Endothelial cell of umbilical vein (primary cell): Measurements from ENCODE around the gene CAND2. TPM values are rescaled to one million over a fixed set of nuclear protein-coding genes. Genes with fewer than 3 reads are reported as not detected.
"Not testable (repeated sequence)": the region's sequence is repeated elsewhere in the genome, so short reads cannot be mapped to it uniquely, and the experiment has no call there.

Experiments used
- BruUV-seq: library from RNA; stranded (reverse); fragments of 400-500 nt; replicated peaks from 2 replicates; lab custom pipeline; 2021; lab: Mats Ljungman, UMichigan
- CTCF ChIA-PET: fragments of 300-600, 350-600 bp; sonication (Branson Sonifier 250); formaldehyde crosslinking; loops from one replicate; lab custom pipeline; 2021; ENCODE audit warnings: antibody characterized with exemption, inconsistent platforms; lab: Charles Lee
- POLR2A ChIA-PET: fragments of 300-600, 350-600 bp; sonication (Branson Sonifier 250); formaldehyde crosslinking; loops from one replicate; lab custom pipeline; 2021; ENCODE audit warnings: antibody characterized with exemption, inconsistent platforms; lab: Charles Lee
- DNase-seq: peaks from one replicate; pipeline ENCODE4 v3.0.0-alpha.2; 2011; ENCODE audit warnings: low read depth, low spot score
- FAIRE-seq: peaks from 2 replicates; lab custom pipeline; 2011; peaks lifted over from hg19 to GRCh38; lab: Jason Lieb, UNC
- H2AFZ ChIP-seq: 2 replicates; pipeline ENCODE4 v1.6.0; 2012; ENCODE audit warnings: low read depth, low read length, control low read depth, inconsistent platforms
- H3K27ac ChIP-seq: 2 replicates; pipeline ENCODE4 v1.5.1; 2011; ENCODE audit warnings: low read depth, mild to moderate bottlenecking, control low read depth, low read length, moderate library complexity; ENCODE audit not compliant: insufficient read depth
- H3K27me3 ChIP-seq, 2 experiments: 2 replicates each; pipeline versions ENCODE4 v1.6.0 to v1.6.1; 2011; ENCODE audit warnings: low read length in 2 of 2, mixed read lengths in 1 of 2; ENCODE audit not compliant: control insufficient read depth in 2 of 2, insufficient read depth in 2 of 2
- H3K36me3 ChIP-seq, 2 experiments: 2 replicates in 1 of 2; 3 replicates in 1 of 2; pipeline ENCODE4 v1.5.1; 2011; ENCODE audit warnings: low read length in 2 of 2, mild to moderate bottlenecking in 1 of 2, moderate library complexity in 1 of 2; ENCODE audit not compliant: control insufficient read depth in 2 of 2, insufficient read depth in 2 of 2; ENCODE audit errors: extremely low read depth in 1 of 2
- H3K4me1 ChIP-seq: 3 replicates; pipeline ENCODE4 v1.5.1; 2011; ENCODE audit warnings: mild to moderate bottlenecking, low read length; ENCODE audit not compliant: control insufficient read depth, insufficient read depth; ENCODE audit errors: extremely low read depth
- H3K4me2 ChIP-seq: 2 replicates; pipeline ENCODE4 v1.6.1; 2011; ENCODE audit warnings: low read length, control low read depth, mixed read lengths; ENCODE audit not compliant: insufficient read depth
- H3K4me3 ChIP-seq, 3 experiments: fragments of 200-600 bp in 1 of 3; sonication (generic), shearing (Covaris generic) in 1 of 3; replicated peaks in 1 of 3; 2 replicates each; pipeline ENCODE4 v1.5.1; 2011 to 2016; ENCODE audit warnings: control low read depth in 3 of 3, low read length in 3 of 3, mild to moderate bottlenecking in 2 of 3, inconsistent platforms in 1 of 3, low read depth in 1 of 3, moderate library complexity in 1 of 3; ENCODE audit not compliant: insufficient read depth in 1 of 3
- H3K79me2 ChIP-seq: 2 replicates; pipeline ENCODE4 v1.6.0; 2012; ENCODE audit warnings: low read length, inconsistent platforms; ENCODE audit not compliant: control insufficient read depth, insufficient read depth
- H3K9ac ChIP-seq: replicated peaks from 2 replicates; pipeline ENCODE3; 2011; ENCODE audit warnings: low read length, control low read depth; ENCODE audit not compliant: insufficient read depth; ENCODE audit errors: extremely low read depth
- H3K9me1 ChIP-seq: replicated peaks from 3 replicates; pipeline ENCODE4 v1.6.0; 2011; ENCODE audit warnings: mild to moderate bottlenecking, low read length; ENCODE audit not compliant: control insufficient read depth, insufficient read depth; ENCODE audit errors: extremely low read depth
- H3K9me3 ChIP-seq: replicated peaks from 2 replicates; pipeline ENCODE4 v1.5.1; 2012; ENCODE audit warnings: low read length, inconsistent platforms; ENCODE audit not compliant: control insufficient read depth, insufficient read depth
- H4K20me1 ChIP-seq: replicated peaks from 2 replicates; pipeline ENCODE3; 2011; ENCODE audit warnings: mild to moderate bottlenecking, low read length; ENCODE audit not compliant: control insufficient read depth, insufficient read depth; ENCODE audit errors: extremely low read depth
- CTCF ChIP-seq, 2 donors: IDR thresholded peaks; 1 replicate in 1 of 2; 2 replicates in 1 of 2; pipeline ENCODE4 v1.5.1; 2011; ENCODE audit warnings: low read length in 2 of 2, mild to moderate bottlenecking in 2 of 2, moderate library complexity in 2 of 2, control low read depth in 1 of 2, inconsistent platforms in 1 of 2, low read depth in 1 of 2; ENCODE audit not compliant: insufficient read depth in 1 of 2; ENCODE audit errors: extremely low read depth in 1 of 2
- FOS ChIP-seq: IDR thresholded peaks from 2 replicates; pipeline ENCODE4 v1.6.1; 2011; ENCODE audit warnings: mild to moderate bottlenecking, low read length, moderate library complexity, borderline replicate concordance; ENCODE audit not compliant: insufficient read depth
- MAX ChIP-seq: IDR thresholded peaks from 2 replicates; pipeline ENCODE4 v1.6.1; 2011; ENCODE audit not compliant: insufficient read depth, insufficient read length
- dilution Hi-C: fragments of 300-500 bp; cut with MboI; formaldehyde crosslinking; loops from one replicate; pipeline ENCODE4 v1.15.0; 2019; ENCODE audit warnings: low sequenced_read_pairs; ENCODE audit not compliant: extremely low pct_ligation_motif_present
- intact Hi-C: fragments of 100-400 bp; cut with micrococcal nuclease; formaldehyde crosslinking; loops from one replicate; pipeline ENCODE4 v1.10.0; 2022
- polyA plus RNA-seq, 4 experiments: library from polyadenylated mRNA; depleted of rRNA in 3 of 4; stranded (reverse) in 3 of 4; unstranded in 1 of 4; fragments of >200 nt; gene quantifications; 2 replicates each; pipeline versions ENCODE4 v1.2.1 to v1.2.3, GENCODE V29; 2011 to 2012; ENCODE audit warnings: missing spikeins in 1 of 4
- total RNA-seq: library from RNA; stranded (reverse); gene quantifications from 2 replicates; pipeline ENCODE4 v1.2.3, GENCODE V29; 2021

CAND2 gene
- total and polyA plus RNA-seq, 2 donors (not counting 3 experiments of a cell fraction or from before 2014, with no cell fraction given) = 7.1 to 11.0 TPM

- no peak for DNase-seq
- no peaks in the 10 kb centered on the region for H4K20me1 ChIP-seq
- no peak overlapping the region for H3K27ac ChIP-seq
- ChIA-PET POLR2A (no interaction called here), CTCF (interaction anchor here (0.9 to 1.7 kb wide), 4 partner anchors 11 to 105 kb away, joined by 3 to 6 read pairs (median 5); no protein-coding TSS in a partner anchor)
- H3K9me1 ChIP-seq = no peaks in the 10 kb centered on the region
- no TSS peak for BruUV-seq
- H3K4me1 ChIP-seq = no peaks in the 10 kb centered on the region
- no peaks in the 10 kb centered on the region for H3K9me3 ChIP-seq
- H3K36me3 ChIP-seq = no peaks in the 10 kb centered on the region
- intact Hi-C loops (no loop called here), dilution Hi-C loops (no loop called here)
- H3K4me2 ChIP-seq = no peak overlapping the region
- no peaks in the 10 kb centered on the region for H3K27me3 ChIP-seq
- no peak overlapping the region for H2AFZ ChIP-seq
- no peak overlapping the region for H3K9ac ChIP-seq
- FAIRE-seq = no peak
- TF ChIP-seq FOS = no peak
- TF ChIP-seq MAX = no peak
- no peak for TF ChIP-seq CTCF (IDR thresholded peaks at IDR 0.05; ENCODE audit: extremely low read depth in 1 of 2, insufficient read depth in 1 of 2, low read depth in 1 of 2, low read length in 2 of 2)
- H3K79me2 ChIP-seq = no peaks in the 10 kb centered on the region
- H3K4me3 ChIP-seq = no peak overlapping the region
Observed at GRCh38 chr3:12879191-12879815, 82.8 kb downstream of the CAND2 start.

- H3K4me3 ChIP-seq, POLR2A ChIA-PET, H3K27ac ChIP-seq, H4K20me1 ChIP-seq, H3K9ac ChIP-seq, intact Hi-C loops, dilution Hi-C loops, DNase-seq, H3K4me1 ChIP-seq, FAIRE-seq, BruUV-seq, H3K79me2 ChIP-seq, H3K27me3 ChIP-seq, H2AFZ ChIP-seq, H3K36me3 ChIP-seq, H3K9me3 ChIP-seq, H3K9me1 ChIP-seq, H3K4me2 ChIP-seq: not testable (repeated sequence)
- CTCF ChIA-PET = interaction anchor here (1.9 kb wide), 1 partner anchor 10 kb away, joined by 6 read pairs; no protein-coding TSS in a partner anchor
Observed at GRCh38 chr3:12881858-12882257, 85.4 kb downstream of the CAND2 start.
